ENCODE results near the gene BAG1.

Gene BAG1

DNA sequence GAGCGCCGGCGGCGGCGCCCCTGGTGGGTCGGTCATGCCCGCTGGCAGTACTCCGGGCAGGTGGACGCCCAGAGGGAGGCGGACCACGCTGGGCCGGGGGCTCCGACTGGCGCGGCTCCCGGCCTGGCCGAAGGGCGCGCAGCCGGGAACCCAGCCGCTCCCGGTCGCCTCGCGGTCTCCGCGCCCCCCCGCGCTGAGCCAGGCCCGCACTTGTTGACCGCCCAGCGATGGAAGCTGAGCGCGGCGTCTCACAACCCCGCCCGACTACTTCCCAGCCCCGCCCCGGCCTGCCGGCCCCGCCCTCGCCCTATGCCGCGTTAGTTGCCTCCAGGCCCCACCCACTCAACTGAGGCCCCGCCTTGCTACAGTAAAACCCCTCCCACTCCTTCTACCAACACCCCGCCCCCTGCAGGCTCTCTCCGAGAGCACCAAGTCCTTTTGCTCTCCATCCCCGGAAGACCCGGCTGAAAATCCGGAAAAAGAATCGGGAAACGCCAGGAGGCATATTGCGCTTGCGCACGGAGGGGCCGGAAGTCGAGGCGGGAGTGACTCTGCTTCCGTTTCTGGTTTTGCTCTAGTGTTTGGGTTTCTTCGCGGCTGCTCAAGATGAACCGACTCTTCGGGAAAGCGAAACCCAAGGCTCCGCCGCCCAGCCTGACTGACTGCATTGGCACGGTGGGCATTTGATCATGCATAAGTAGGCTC is at the start of gene BAG1, which contains the start of gene CHMP5:
Gene BAG1, minus strand, starts transcription at position 236 of the 705 bp plus-strand sequence.
Gene CHMP5, plus strand, starts transcription at position 577 of the 705 bp plus-strand sequence. Its CDS starts 30 bp downstream, at position 607.
- peak; percentile 9 for TF ChIP-seq CTCF (IDR thresholded peaks at IDR 0.05; ENCODE audit: low read depth, low read length, missing control alignments)
- DNase-seq (ENCODE audit: low read depth) = peak; percentile 97
- peak within 1 kb of the TSS; percentile 84 for H3K4me3 ChIP-seq (ENCODE audit: low read depth, low read length)

DNA sequence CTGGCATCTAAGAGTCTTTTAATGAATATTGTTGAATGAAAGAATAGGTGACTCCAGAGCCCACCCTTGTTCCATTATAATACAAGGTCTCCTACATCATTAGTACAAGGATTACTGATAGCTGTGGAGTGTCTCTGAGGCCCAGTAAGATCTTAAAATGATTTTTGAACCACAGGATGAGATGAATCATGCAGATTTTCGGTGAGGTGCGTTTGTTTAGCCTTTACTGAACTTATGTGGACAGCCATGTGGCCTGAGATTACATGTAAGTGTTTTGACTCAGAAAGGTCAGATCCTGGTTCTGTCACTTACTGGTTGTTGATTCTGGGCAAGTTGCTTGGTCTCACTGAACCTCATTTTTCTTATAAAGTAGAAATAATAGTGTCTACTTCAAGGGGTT is 47.4 kb upstream of the BAG1 start:
- DNase-seq (ENCODE audit: low read depth) = no peak
- H3K4me3 ChIP-seq (ENCODE audit: low read depth, low read length) = no peak overlapping the region
- TF ChIP-seq CTCF (IDR thresholded peaks at IDR 0.05; ENCODE audit: low read depth, low read length, missing control alignments) = no peak

- H3K4me3 ChIP-seq (ENCODE audit: low read depth, low read length) = no peak overlapping the region
- no peak for TF ChIP-seq CTCF (IDR thresholded peaks at IDR 0.05; ENCODE audit: low read depth, low read length, missing control alignments)
- no peak for DNase-seq (ENCODE audit: low read depth)
Observed at GRCh38 chr9:33310748-33311147, 46.2 kb upstream of the BAG1 start.

DNA sequence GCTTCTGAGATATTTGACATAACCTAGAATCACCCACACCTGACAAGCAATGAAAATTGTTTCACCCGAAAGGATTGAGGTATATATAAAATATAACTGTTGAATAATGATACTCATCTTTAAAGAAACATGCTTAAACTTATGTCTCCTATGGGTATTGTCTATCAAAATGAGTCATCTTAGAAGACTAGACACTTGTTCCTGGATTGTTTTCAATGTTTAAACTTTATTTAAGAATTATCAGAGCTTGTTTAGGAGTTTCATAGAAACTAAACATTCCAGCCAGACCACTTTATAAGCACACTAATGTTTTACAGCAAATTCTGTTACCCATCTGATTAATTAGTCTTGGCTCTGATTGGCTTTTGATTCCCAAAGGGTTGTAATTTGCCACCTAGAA is 45.4 kb upstream of the BAG1 start:
- no peak for TF ChIP-seq CTCF (IDR thresholded peaks at IDR 0.05; ENCODE audit: low read depth, low read length, missing control alignments)
- DNase-seq (ENCODE audit: low read depth) = no peak
- no peak overlapping the region for H3K4me3 ChIP-seq (ENCODE audit: low read depth, low read length)

DNA sequence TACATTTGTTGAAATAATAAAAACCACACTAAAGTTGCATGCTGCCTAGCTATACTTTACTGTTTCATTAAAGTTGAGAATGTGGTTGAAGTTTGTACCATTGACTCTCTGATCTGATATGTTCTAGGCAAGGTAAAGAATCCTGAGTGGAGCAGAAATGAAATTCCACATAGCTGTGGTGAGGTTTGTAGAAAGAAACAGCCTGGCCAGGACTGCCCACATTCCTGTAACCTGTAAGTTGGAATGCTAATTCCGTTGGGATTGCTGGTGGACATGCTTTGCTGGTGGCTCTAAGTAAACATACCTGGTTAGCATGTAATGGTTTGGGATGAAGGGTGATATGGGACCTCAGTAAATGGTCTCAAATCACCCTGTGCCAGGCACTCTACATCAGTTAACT is 42.6 kb upstream of the BAG1 start:
- DNase-seq (ENCODE audit: low read depth) = no peak
- no peak for TF ChIP-seq CTCF (IDR thresholded peaks at IDR 0.05; ENCODE audit: low read depth, low read length, missing control alignments)

GRCh38 chr9:33306037-33306436 is 41.5 kb upstream of the BAG1 start:
- no peak overlapping the region for H3K4me3 ChIP-seq (ENCODE audit: low read depth, low read length)
- no peak for DNase-seq (ENCODE audit: low read depth)
- no peak for TF ChIP-seq CTCF (IDR thresholded peaks at IDR 0.05; ENCODE audit: low read depth, low read length, missing control alignments)

More for the DNA sequence above, 42.6 kb upstream of the BAG1 start:
- H3K4me3 ChIP-seq (ENCODE audit: low read depth, low read length) = no peak overlapping the region

DNA sequence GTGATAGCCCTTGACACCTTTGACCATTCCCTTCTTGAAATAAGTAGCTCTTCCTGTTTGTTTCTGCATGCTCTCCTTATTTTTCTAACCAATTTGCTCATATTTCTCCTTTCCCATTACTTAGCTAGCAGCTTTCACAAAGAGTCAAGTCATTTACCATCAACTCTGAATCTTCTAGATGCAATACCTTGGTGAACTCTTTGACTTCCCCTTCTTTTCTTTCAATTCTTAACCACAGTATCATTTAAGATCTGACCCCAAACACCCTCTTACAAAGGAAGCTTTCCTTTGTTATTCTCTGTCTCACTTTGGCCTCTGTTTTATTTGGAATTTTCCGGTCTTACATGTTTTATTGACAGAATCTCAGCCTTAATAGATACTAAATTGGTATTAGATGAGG is 39.9 kb upstream of the BAG1 start:
- TF ChIP-seq CTCF (IDR thresholded peaks at IDR 0.05; ENCODE audit: low read depth, low read length, missing control alignments) = no peak
- no peak for DNase-seq (ENCODE audit: low read depth)
- no peak overlapping the region for H3K4me3 ChIP-seq (ENCODE audit: low read depth, low read length)

Data from GM12864 (cell line).